Muscle layer of colon (tissue), 2 donors: ENCODE measurements around the gene PIGL.
A peak's percentile ranks its signal among the peaks of the same experiment; 100 is the strongest.

Experiments used
- H3K27ac ChIP-seq: one replicate; pipeline ENCODE4 v1.7.0; 2013; ENCODE audit warnings: low read depth, mild to moderate bottlenecking, low read length, moderate library complexity
- H3K27me3 ChIP-seq, 2 donors: one replicate each; pipeline ENCODE4 v1.7.0; 2013; ENCODE audit warnings: low read length in 2 of 2, mild to moderate bottlenecking in 2 of 2; ENCODE audit not compliant: insufficient read depth in 2 of 2, control insufficient read depth in 1 of 2
- H3K36me3 ChIP-seq: one replicate; pipeline ENCODE4 v1.7.0; 2013; ENCODE audit warnings: mild to moderate bottlenecking, low read length; ENCODE audit not compliant: insufficient read depth
- H3K4me1 ChIP-seq: one replicate; pipeline ENCODE4 v1.7.0; 2013; ENCODE audit warnings: mild to moderate bottlenecking, low read length; ENCODE audit not compliant: insufficient read depth
- H3K4me3 ChIP-seq, 2 donors: one replicate each; pipeline ENCODE4 v1.7.0; 2013; ENCODE audit warnings: low read length in 2 of 2, low read depth in 1 of 2, mild to moderate bottlenecking in 1 of 2, moderate library complexity in 1 of 2
- H3K9ac ChIP-seq: one replicate; pipeline ENCODE4 v1.7.0; 2013; ENCODE audit warnings: low read length
- H3K9me3 ChIP-seq: one replicate; pipeline ENCODE4 v1.7.0; 2013; ENCODE audit warnings: mild to moderate bottlenecking, low read length
- donor health status: abdominal sarcoma.
- donor health status: Adenocarcinoma of cecum.

Gene PIGL

GRCh38 chr17:16346721-16347271, 129.8 kb downstream of the PIGL start:
- no peak overlapping the region for H3K4me3 ChIP-seq
- peaks cover 0 to under 1% of the 10 kb centered on the region in 2 donors for H3K27me3 ChIP-seq
- no peak overlapping the region for H3K9ac ChIP-seq
- H3K36me3 ChIP-seq: no peaks in the 10 kb centered on the region
- no peaks in the 10 kb centered on the region for H3K9me3 ChIP-seq
- peaks cover under 1% of the 10 kb centered on the region for H3K4me1 ChIP-seq
- no peak overlapping the region for H3K27ac ChIP-seq

GRCh38 chr17:16348586-16348985, 131.6 kb downstream of the PIGL start:
- H3K36me3 ChIP-seq: no peaks in the 10 kb centered on the region

GRCh38 chr17:16349431-16349830, 132.4 kb downstream of the PIGL start:
- H3K27me3 ChIP-seq: peaks cover 6 to 10% of the 10 kb centered on the region in 2 donors
- H3K9ac ChIP-seq: no peak overlapping the region
- no peak overlapping the region for H3K4me3 ChIP-seq
- no peaks in the 10 kb centered on the region for H3K9me3 ChIP-seq
- no peaks in the 10 kb centered on the region for H3K36me3 ChIP-seq
- peaks cover 7% of the 10 kb centered on the region for H3K4me1 ChIP-seq
- H3K27ac ChIP-seq: no peak overlapping the region

More at GRCh38 chr17:16348586-16348985, 131.6 kb downstream of the PIGL start:
- no peak overlapping the region for H3K27ac ChIP-seq
- no peak overlapping the region for H3K9ac ChIP-seq
- no peak overlapping the region for H3K4me3 ChIP-seq
- H3K4me1 ChIP-seq: peaks cover 7% of the 10 kb centered on the region
- peaks cover 6 to 10% of the 10 kb centered on the region in 2 donors for H3K27me3 ChIP-seq
- H3K9me3 ChIP-seq: no peaks in the 10 kb centered on the region

- no peak overlapping the region for H3K9ac ChIP-seq
- H3K9me3 ChIP-seq: no peaks in the 10 kb centered on the region
- H3K27me3 ChIP-seq: peaks cover 6 to 10% of the 10 kb centered on the region in 2 donors
- H3K27ac ChIP-seq: no peak overlapping the region
- peak overlapping the region in 1 of 2 donors; percentile 66 for H3K4me3 ChIP-seq
- no peaks in the 10 kb centered on the region for H3K36me3 ChIP-seq
- peaks cover 7% of the 10 kb centered on the region for H3K4me1 ChIP-seq
These were observed 134.8 kb downstream of the PIGL start for GRCh38 chr17:16351831-16352230.

GRCh38 chr17:16352303-16352666, 135.3 kb downstream of the PIGL start:
- Histone ChIP-seq H3K9ac (no peak overlapping the region), H3K36me3 (no peaks in the 10 kb centered on the region), H3K27me3 (peaks cover 6 to 10% of the 10 kb centered on the region in 2 donors), H3K4me1 (peaks cover 7% of the 10 kb centered on the region), H3K4me3 (peak overlapping the region; percentile 54 to 66), H3K9me3 (no peaks in the 10 kb centered on the region), H3K27ac (no peak overlapping the region)

GRCh38 chr17:16352667-16353316, 135.8 kb downstream of the PIGL start:
- peak overlapping the region; percentile 54 to 66 for H3K4me3 ChIP-seq
- no peaks in the 10 kb centered on the region for H3K36me3 ChIP-seq
- H3K9ac ChIP-seq: no peak overlapping the region
- peaks cover 7% of the 10 kb centered on the region for H3K4me1 ChIP-seq
- no peak overlapping the region for H3K27ac ChIP-seq
- H3K9me3 ChIP-seq: no peaks in the 10 kb centered on the region
- peaks cover 6 to 10% of the 10 kb centered on the region in 2 donors for H3K27me3 ChIP-seq

- Histone ChIP-seq H3K4me3 (peak within 1 kb of the TSS; percentile 54 to 66), H3K27me3 (peaks cover 6 to 10% of the 10 kb centered on the region in 2 donors), H3K4me1 (peaks cover 7% of the 10 kb centered on the region), H3K36me3 (no peaks in the 10 kb centered on the region), H3K9me3 (no peaks in the 10 kb centered on the region), H3K9ac (no peak within 1 kb of the TSS), H3K27ac (no peak within 1 kb of the TSS)
These were observed 136.5 kb downstream of the PIGL start, which contains the start of gene CENPV for GRCh38 chr17:16353317-16354174. Gene CENPV (minus strand): TSS chr17:16353469. CDS start chr17:16353436, 33 bp downstream.

GRCh38 chr17:16354585-16354984, 137.6 kb downstream of the PIGL start:
- peaks cover 6 to 10% of the 10 kb centered on the region in 2 donors for H3K27me3 ChIP-seq
- H3K4me3 ChIP-seq: no peak overlapping the region
- no peak overlapping the region for H3K27ac ChIP-seq
- H3K36me3 ChIP-seq: no peaks in the 10 kb centered on the region
- no peak overlapping the region for H3K9ac ChIP-seq
- H3K9me3 ChIP-seq: no peaks in the 10 kb centered on the region
- H3K4me1 ChIP-seq: peaks cover 7% of the 10 kb centered on the region

- Histone ChIP-seq H3K9ac (no peak overlapping the region), H3K27ac (no peak overlapping the region), H3K4me3 (no peak overlapping the region), H3K9me3 (no peaks in the 10 kb centered on the region), H3K27me3 (no peaks in the 10 kb centered on the region), H3K4me1 (no peaks in the 10 kb centered on the region), H3K36me3 (no peaks in the 10 kb centered on the region)
These were observed 141.4 kb downstream of the PIGL start for GRCh38 chr17:16358394-16358793.

GRCh38 chr17:16361874-16362273, 144.9 kb downstream of the PIGL start:
- Histone ChIP-seq H3K9me3 (no peaks in the 10 kb centered on the region), H3K4me3 (no peak overlapping the region), H3K4me1 (no peaks in the 10 kb centered on the region), H3K9ac (no peak overlapping the region), H3K27ac (no peak overlapping the region), H3K36me3 (no peaks in the 10 kb centered on the region), H3K27me3 (no peaks in the 10 kb centered on the region)

GRCh38 chr17:16363749-16364536, 146.9 kb downstream of the PIGL start:
- no peak overlapping the region for H3K9ac ChIP-seq
- H3K36me3 ChIP-seq: no peaks in the 10 kb centered on the region
- H3K27me3 ChIP-seq: no peaks in the 10 kb centered on the region
- no peaks in the 10 kb centered on the region for H3K9me3 ChIP-seq
- no peak overlapping the region for H3K27ac ChIP-seq
- H3K4me3 ChIP-seq: no peak overlapping the region
- H3K4me1 ChIP-seq: no peaks in the 10 kb centered on the region
